Gastrocnemius medialis (tissue), 4 donors: ENCODE results near the gene COPG1.

Experiments
- POLR2A ChIP-seq, 2 donors: fragments of 450-650 bp; IDR thresholded peaks; one replicate each; pipeline ENCODE4 v1.6.1; 2017; ENCODE audit warnings: antibody characterized with exemption in 2 of 2, mild to moderate bottlenecking in 2 of 2, moderate library complexity in 2 of 2
- TF ChIP-seq, protein P1 (sequence below), 5 experiments: fragments of 450-650 bp in 3 of 5; fragments of 200-600 bp in 2 of 5; sonication (generic) in 2 of 5; IDR thresholded peaks in 4 of 5; conservative IDR thresholded peaks in 1 of 5; 1 replicate in 4 of 5; 2 replicates in 1 of 5; pipeline ENCODE4 v1.5.1; 2016 to 2019; ENCODE audit warnings: antibody characterized with exemption in 5 of 5, mild to moderate bottlenecking in 3 of 5, moderate library complexity in 3 of 5

DNA sequence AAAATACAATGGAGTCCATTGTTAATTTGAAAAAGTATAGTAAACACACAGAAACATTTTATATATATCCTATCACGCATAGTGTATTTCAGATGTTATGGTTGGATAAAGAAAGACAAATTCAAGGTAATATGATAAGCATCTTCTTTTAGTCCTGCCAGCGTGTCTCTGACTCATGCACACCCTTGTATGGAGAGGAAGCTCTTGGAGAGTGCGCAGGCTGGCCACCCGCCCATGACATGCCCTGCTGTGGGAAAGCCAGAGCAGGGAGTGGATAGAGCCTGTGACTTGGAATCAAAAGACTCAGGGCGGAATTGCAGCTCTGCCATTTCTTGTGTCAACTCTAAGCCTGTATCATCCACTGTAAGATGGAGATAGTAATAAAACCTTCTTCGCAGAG, 23.0 kb upstream of the COPG1 start:
- TF ChIP-seq, protein P1, sequence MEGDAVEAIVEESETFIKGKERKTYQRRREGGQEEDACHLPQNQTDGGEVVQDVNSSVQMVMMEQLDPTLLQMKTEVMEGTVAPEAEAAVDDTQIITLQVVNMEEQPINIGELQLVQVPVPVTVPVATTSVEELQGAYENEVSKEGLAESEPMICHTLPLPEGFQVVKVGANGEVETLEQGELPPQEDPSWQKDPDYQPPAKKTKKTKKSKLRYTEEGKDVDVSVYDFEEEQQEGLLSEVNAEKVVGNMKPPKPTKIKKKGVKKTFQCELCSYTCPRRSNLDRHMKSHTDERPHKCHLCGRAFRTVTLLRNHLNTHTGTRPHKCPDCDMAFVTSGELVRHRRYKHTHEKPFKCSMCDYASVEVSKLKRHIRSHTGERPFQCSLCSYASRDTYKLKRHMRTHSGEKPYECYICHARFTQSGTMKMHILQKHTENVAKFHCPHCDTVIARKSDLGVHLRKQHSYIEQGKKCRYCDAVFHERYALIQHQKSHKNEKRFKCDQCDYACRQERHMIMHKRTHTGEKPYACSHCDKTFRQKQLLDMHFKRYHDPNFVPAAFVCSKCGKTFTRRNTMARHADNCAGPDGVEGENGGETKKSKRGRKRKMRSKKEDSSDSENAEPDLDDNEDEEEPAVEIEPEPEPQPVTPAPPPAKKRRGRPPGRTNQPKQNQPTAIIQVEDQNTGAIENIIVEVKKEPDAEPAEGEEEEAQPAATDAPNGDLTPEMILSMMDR (IDR thresholded peaks at IDR 0.05 in 4 of 5, conservative IDR thresholded peaks at IDR 0.05 in 1 of 5), result no peak
- TF ChIP-seq POLR2A (IDR thresholded peaks at IDR 0.05), result peak in 1 of 2 donors; percentile 44
